Measurements from ENCODE around the gene CAB39. TPM values are rescaled to one million over a fixed set of nuclear protein-coding genes. Genes with fewer than 3 reads are reported as not detected.
"Not testable (repeated sequence)": the region's sequence is repeated elsewhere in the genome, so short reads cannot be mapped to it uniquely, and the experiment has no call there.

Gene CAB39
- total RNA-seq, 2 donors from 2014 or later = 139 to 146 TPM

- Mint-ChIP-seq H3K4me1 (ENCODE audit: low read depth in 2 of 2) (peaks cover 6 to 13% of the 10 kb centered on the region in 2 donors), H3K4me3 (no peak overlapping the region), H3K27me3 (no peaks in the 10 kb centered on the region), H3K27ac (peak overlapping the region in 1 of 2 donors; percentile 49), H3K36me3 (no peaks in the 10 kb centered on the region), H3K9me3 (no peaks in the 10 kb centered on the region)
- no peak for ATAC-seq
- DNase-seq (ENCODE audit: low spot score) = no peak
Observed at GRCh38 chr2:230691005-230691647, 21.5 kb upstream of the CAB39 start.

- Mint-ChIP-seq H3K27me3 (no peaks in the 10 kb centered on the region), H3K27ac (no peak overlapping the region), H3K9me3 (no peaks in the 10 kb centered on the region), H3K4me3 (no peak overlapping the region), H3K36me3 (no peaks in the 10 kb centered on the region), H3K4me1 (ENCODE audit: low read depth in 2 of 2) (peaks cover 6 to 13% of the 10 kb centered on the region in 2 donors)
- DNase-seq (ENCODE audit: low spot score) = no peak
- no peak for ATAC-seq
Observed at GRCh38 chr2:230692760-230693159, 19.9 kb upstream of the CAB39 start.

- no peak for DNase-seq (ENCODE audit: low spot score)
- Mint-ChIP-seq H3K4me3 (no peak overlapping the region), H3K27ac (peak overlapping the region in 1 of 2 donors; percentile 56), H3K36me3 (no peaks in the 10 kb centered on the region), H3K4me1 (ENCODE audit: low read depth in 2 of 2) (peaks cover 6 to 13% of the 10 kb centered on the region in 2 donors), H3K9me3 (no peaks in the 10 kb centered on the region), H3K27me3 (no peaks in the 10 kb centered on the region)
- no peak for ATAC-seq
Observed at GRCh38 chr2:230693411-230693810, 19.2 kb upstream of the CAB39 start.

GRCh38 chr2:230694241-230694640 is 18.4 kb upstream of the CAB39 start:
- H3K4me3 Mint-ChIP-seq = no peak overlapping the region
- no peaks in the 10 kb centered on the region for H3K27me3 Mint-ChIP-seq
- H3K36me3 Mint-ChIP-seq = no peaks in the 10 kb centered on the region
- DNase-seq (ENCODE audit: low spot score) (no peak), ATAC-seq (peak; percentile 49 to 50)
- H3K4me1 Mint-ChIP-seq (ENCODE audit: low read depth in 2 of 2) = peaks cover 6 to 13% of the 10 kb centered on the region in 2 donors
- H3K27ac Mint-ChIP-seq = peak overlapping the region in 1 of 2 donors; percentile 56
- H3K9me3 Mint-ChIP-seq = no peaks in the 10 kb centered on the region

DNA sequence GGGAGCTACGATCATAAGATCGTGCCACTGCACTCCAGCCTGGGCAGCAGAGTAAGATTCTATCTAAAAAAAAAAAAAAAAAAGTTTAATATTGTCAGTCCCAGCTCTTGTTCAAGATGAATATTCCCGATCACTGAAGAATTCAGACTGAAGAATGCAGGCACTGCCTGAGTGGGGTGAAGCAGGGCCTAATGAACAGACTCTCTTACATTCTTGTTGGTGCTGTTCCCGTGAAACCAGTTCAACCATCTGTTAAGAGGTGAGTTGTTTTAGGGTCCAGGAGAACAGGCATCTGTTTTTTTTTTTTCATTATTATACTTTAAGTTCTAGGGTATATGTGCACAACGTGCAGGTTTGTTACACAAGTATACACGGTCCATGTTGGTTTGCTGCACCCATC is 17.1 kb upstream of the CAB39 start:
- no peaks in the 10 kb centered on the region for H3K9me3 Mint-ChIP-seq
- no peaks in the 10 kb centered on the region for H3K27me3 Mint-ChIP-seq
- H3K4me1 Mint-ChIP-seq (ENCODE audit: low read depth in 2 of 2) = peaks cover 9 to 14% of the 10 kb centered on the region in 2 donors
- H3K4me3 Mint-ChIP-seq = no peak overlapping the region
- ATAC-seq (no peak), DNase-seq (ENCODE audit: low spot score) (no peak)
- H3K36me3 Mint-ChIP-seq = no peaks in the 10 kb centered on the region
- no peak overlapping the region for H3K27ac Mint-ChIP-seq

GRCh38 chr2:230696670-230697069 is 16.0 kb upstream of the CAB39 start:
- H3K9me3 Mint-ChIP-seq = no peaks in the 10 kb centered on the region
- no peaks in the 10 kb centered on the region for H3K27me3 Mint-ChIP-seq
- H3K4me1 Mint-ChIP-seq (ENCODE audit: low read depth in 2 of 2) = peaks cover 14 to 16% of the 10 kb centered on the region in 2 donors
- DNase-seq (ENCODE audit: low spot score) (no peak), ATAC-seq (no peak)
- no peaks in the 10 kb centered on the region for H3K36me3 Mint-ChIP-seq
- H3K4me3 Mint-ChIP-seq = no peak overlapping the region
- peak overlapping the region in 1 of 2 donors; percentile 4 for H3K27ac Mint-ChIP-seq

DNA sequence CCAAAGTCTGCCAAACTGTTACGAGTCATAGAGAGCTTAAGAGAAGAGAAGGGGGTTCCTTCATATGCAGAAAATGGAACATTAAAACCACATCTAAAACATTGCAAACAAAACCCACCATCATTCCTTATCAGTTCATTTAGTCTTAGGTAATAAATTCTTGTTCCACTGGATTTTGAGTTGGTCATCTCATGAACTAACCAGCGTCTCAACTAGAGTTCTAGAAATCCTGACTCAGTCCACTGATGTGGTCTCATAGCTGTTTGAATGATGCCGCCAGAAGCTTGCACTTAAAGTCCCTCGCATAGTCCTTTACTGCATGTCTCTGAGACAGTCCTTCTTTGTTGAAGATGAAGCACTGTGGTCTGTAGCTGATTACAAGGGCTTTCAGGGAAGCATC is 15.0 kb upstream of the CAB39 start:
- DNase-seq (ENCODE audit: low spot score) (no peak), ATAC-seq (no peak)
- Mint-ChIP-seq H3K4me1 (ENCODE audit: low read depth in 2 of 2) (peaks cover 16 to 17% of the 10 kb centered on the region in 2 donors), H3K27ac (peak overlapping the region in 1 of 2 donors; percentile 16), H3K4me3 (no peak overlapping the region), H3K36me3 (peaks cover 4% of the 10 kb centered on the region), H3K27me3 (no peaks in the 10 kb centered on the region), H3K9me3 (peaks cover 4% of the 10 kb centered on the region)

DNA sequence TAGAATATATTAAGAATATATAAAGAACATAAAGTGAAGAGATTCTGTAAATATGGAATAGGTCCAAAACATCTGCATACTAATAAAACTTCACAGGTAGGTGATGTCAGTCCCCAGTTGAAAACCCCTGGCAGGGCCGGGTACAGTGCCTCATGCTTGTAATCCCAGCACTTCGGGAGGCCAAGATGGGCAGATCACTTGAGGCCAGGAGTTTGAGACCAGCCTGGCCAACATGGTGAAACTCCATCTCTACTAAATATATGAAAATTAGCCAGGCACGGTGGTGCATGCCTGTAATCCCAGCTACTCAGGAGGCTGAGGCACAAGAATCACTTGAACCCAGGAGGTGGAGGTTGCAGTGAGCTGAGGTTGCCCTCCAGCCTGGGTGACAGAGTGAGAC is 13.9 kb upstream of the CAB39 start:
- DNase-seq (ENCODE audit: low spot score); ATAC-seq; H3K36me3 Mint-ChIP-seq; H3K4me3 Mint-ChIP-seq; H3K9me3 Mint-ChIP-seq; H3K27me3 Mint-ChIP-seq: not testable (repeated sequence)
- Mint-ChIP-seq H3K27ac (peak overlapping the region in 1 of 2 donors; percentile 27), H3K4me1 (ENCODE audit: low read depth in 2 of 2) (peaks cover 16 to 17% of the 10 kb centered on the region in 2 donors)

GRCh38 chr2:230700447-230700846 is 12.2 kb upstream of the CAB39 start:
- Mint-ChIP-seq H3K4me1 (ENCODE audit: low read depth in 2 of 2) (peaks cover 9 to 10% of the 10 kb centered on the region in 2 donors), H3K4me3 (peak overlapping the region; percentile 9), H3K27ac (peak overlapping the region; percentile 17 to 65), H3K9me3 (peaks cover 6% of the 10 kb centered on the region), H3K36me3 (peaks cover 8% of the 10 kb centered on the region), H3K27me3 (no peaks in the 10 kb centered on the region)
- no peak for DNase-seq (ENCODE audit: low spot score)
- ATAC-seq = peak in 1 of 2 donors; percentile 46

GRCh38 chr2:230701308-230701707 is 11.3 kb upstream of the CAB39 start:
- Mint-ChIP-seq H3K9me3 (peaks cover 6% of the 10 kb centered on the region), H3K4me1 (ENCODE audit: low read depth in 2 of 2) (peaks cover 9 to 17% of the 10 kb centered on the region in 2 donors), H3K4me3 (no peak overlapping the region), H3K27me3 (no peaks in the 10 kb centered on the region), H3K27ac (peak overlapping the region; percentile 17 to 65), H3K36me3 (peaks cover 8% of the 10 kb centered on the region)
- DNase-seq (ENCODE audit: low spot score) (no peak), ATAC-seq (no peak)

DNA sequence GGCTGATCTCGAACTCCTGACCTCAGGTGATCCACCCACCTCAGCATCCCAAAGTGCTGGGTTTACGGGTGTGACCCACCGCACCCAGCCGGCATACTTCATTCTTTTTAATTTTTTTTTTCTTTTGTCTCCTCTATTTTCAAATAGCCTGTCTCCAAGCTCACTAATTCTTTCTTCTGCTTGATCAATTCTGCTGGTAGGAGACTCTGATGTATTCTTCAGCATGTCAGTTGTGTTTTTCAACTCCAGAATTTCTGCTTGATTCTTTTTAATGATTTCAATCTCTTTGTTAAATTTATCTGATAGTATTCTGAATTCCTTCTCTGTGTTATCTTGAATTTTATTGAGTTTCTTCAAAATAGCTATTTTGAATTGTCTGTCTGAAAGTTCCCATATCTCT is 10.2 kb upstream of the CAB39 start:
- H3K27ac Mint-ChIP-seq = peak overlapping the region in 1 of 2 donors; percentile 24
- not testable (repeated sequence) for H3K36me3 Mint-ChIP-seq; H3K4me3 Mint-ChIP-seq; H3K9me3 Mint-ChIP-seq; DNase-seq (ENCODE audit: low spot score); H3K27me3 Mint-ChIP-seq; ATAC-seq
- peaks cover 9 to 17% of the 10 kb centered on the region in 2 donors for H3K4me1 Mint-ChIP-seq (ENCODE audit: low read depth in 2 of 2)

GRCh38 chr2:230703514-230703913 is 9.1 kb upstream of the CAB39 start:
- Mint-ChIP-seq H3K4me1 (ENCODE audit: low read depth in 2 of 2) (peaks cover 14 to 22% of the 10 kb centered on the region in 2 donors), H3K4me3 (no peak overlapping the region), H3K9me3 (peaks cover 6% of the 10 kb centered on the region), H3K27ac (peak overlapping the region in 1 of 2 donors; percentile 24), H3K27me3 (no peaks in the 10 kb centered on the region), H3K36me3 (peaks cover 8% of the 10 kb centered on the region)
- ATAC-seq = no peak
- no peak for DNase-seq (ENCODE audit: low spot score)

GRCh38 chr2:230706053-230706521 is 6.6 kb upstream of the CAB39 start:
- Mint-ChIP-seq H3K9me3 (peaks cover 6% of the 10 kb centered on the region), H3K27ac (peak overlapping the region; percentile 16 to 39), H3K4me1 (ENCODE audit: low read depth in 2 of 2) (peaks cover 11 to 15% of the 10 kb centered on the region in 2 donors), H3K27me3 (no peaks in the 10 kb centered on the region), H3K36me3 (peaks cover 8% of the 10 kb centered on the region), H3K4me3 (no peak overlapping the region)
- DNase-seq (ENCODE audit: low spot score) (no peak), ATAC-seq (no peak)

GRCh38 chr2:230706966-230707365 is 5.7 kb upstream of the CAB39 start:
- no peaks in the 10 kb centered on the region for H3K27me3 Mint-ChIP-seq
- H3K36me3 Mint-ChIP-seq = peaks cover 8% of the 10 kb centered on the region
- no peak overlapping the region for H3K27ac Mint-ChIP-seq
- peaks cover 12 to 21% of the 10 kb centered on the region in 2 donors for H3K4me1 Mint-ChIP-seq (ENCODE audit: low read depth in 2 of 2)
- no peak for DNase-seq (ENCODE audit: low spot score)
- peaks cover 6% of the 10 kb centered on the region for H3K9me3 Mint-ChIP-seq
- no peak overlapping the region for H3K4me3 Mint-ChIP-seq
- no peak for ATAC-seq

Data from natural killer cell treated with Interleukin-12 subunit alpha and Interleukin-12 subunit beta and Interleukin-15 and Interleukin-18, amount 100 ng/mL, for 72 hours (primary cell).